Stimulated activated CD4-positive, alpha-beta T cell treated with anti-CD3 and anti-CD28 coated beads, Interleukin-2, amount 100 ng/mL, for 24 hours (primary cell): ENCODE results near the gene FUBP1.
"Not testable (repeated sequence)": the region's sequence is repeated elsewhere in the genome, so short reads cannot be mapped to it uniquely, and the experiment has no call there.

Source experiments
- DNase-seq, 2 donors: peaks; one replicate each; pipeline ENCODE4 v3.0.0-alpha.2; 2020

The FUBP1 gene, protein sequence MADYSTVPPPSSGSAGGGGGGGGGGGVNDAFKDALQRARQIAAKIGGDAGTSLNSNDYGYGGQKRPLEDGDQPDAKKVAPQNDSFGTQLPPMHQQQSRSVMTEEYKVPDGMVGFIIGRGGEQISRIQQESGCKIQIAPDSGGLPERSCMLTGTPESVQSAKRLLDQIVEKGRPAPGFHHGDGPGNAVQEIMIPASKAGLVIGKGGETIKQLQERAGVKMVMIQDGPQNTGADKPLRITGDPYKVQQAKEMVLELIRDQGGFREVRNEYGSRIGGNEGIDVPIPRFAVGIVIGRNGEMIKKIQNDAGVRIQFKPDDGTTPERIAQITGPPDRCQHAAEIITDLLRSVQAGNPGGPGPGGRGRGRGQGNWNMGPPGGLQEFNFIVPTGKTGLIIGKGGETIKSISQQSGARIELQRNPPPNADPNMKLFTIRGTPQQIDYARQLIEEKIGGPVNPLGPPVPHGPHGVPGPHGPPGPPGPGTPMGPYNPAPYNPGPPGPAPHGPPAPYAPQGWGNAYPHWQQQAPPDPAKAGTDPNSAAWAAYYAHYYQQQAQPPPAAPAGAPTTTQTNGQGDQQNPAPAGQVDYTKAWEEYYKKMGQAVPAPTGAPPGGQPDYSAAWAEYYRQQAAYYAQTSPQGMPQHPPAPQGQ

GRCh38 chr1:77978969-77979876 is at the start of gene FUBP1:
TSS of gene FUBP1 (minus strand) at chr1:77979072. CDS start at chr1:77979004, 68 bp downstream.
- peak; percentile 93 to 94 for DNase-seq

- DNase-seq = not testable (repeated sequence)
Observed at GRCh38 chr1:78021134-78021533, 42.3 kb upstream of the FUBP1 start.

- DNase-seq = no peak
Observed at GRCh38 chr1:78019024-78019423, 40.2 kb upstream of the FUBP1 start.

DNA sequence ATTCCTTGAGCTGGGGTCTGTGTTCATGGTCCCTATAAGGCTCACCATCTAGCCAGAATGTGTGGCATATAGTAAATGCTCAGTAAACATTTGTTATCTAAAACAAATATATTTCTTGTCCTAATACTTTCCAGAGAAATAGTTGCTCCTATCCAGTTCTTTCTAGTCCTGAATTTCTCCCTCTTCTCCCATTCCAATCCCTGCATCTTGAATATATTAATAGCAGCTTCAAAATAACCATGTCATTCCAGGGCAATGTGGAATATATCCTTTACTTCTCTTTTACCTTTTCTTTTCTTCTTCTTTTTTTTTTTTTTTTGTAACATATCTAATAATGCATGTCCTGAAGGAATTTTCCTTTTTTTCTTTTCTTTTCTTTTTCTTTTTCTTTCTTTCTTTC is 36.3 kb upstream of the FUBP1 start:
- DNase-seq = no peak

GRCh38 chr1:78011050-78011449 is 32.2 kb upstream of the FUBP1 start:
- DNase-seq = no peak

- DNase-seq = no peak
Observed at GRCh38 chr1:78009836-78010235, 31.0 kb upstream of the FUBP1 start.

DNA sequence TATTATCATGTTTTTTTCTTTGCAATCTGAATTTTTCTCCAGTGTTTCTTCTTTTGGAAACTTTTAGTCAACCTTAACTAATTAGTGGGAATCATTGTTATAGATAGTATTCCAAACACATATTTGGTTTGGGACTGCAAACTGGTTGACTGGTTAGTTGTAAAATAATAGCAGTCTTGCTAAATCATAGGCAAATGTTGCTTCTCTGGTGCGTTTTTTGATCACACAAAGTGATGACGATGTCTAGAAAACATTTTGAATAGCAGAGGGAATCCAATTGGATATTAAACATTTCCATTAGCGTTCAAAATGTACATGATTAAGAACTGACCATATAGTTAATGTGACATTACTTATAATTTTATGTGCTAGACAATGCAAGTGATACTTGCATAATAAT is 30.4 kb upstream of the FUBP1 start:
- DNase-seq = no peak

DNA sequence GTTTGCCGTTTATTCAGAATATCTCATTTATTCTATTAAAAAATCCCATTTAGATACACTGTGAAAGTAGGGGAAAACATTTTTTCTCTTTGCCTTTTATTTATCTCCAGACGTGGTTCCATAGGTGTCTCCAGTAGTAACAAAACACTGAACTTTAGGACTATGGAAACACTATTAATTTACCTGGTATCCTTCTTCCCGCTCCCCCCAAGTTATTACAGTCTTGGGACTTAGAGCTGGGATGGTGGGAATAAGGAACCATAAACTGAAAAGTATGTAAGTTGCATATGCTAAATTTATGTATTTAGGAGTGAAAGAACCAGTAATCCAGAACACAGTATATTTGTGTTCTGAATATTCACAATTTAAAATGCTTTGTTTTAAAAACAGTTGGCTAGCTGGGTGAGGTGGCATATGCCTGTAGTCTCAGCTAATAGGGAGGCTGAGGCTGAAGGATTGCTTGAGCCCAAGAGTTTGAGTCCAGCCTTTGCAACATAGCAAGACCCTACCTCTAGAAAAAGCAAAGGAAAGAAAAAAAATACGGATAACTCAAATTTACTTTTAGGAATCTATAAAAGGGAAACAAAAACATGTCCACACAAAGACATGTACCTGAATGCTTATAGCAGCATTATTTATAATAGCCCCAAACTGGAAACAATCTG is 28.9 kb upstream of the FUBP1 start:
- no peak for DNase-seq

DNA sequence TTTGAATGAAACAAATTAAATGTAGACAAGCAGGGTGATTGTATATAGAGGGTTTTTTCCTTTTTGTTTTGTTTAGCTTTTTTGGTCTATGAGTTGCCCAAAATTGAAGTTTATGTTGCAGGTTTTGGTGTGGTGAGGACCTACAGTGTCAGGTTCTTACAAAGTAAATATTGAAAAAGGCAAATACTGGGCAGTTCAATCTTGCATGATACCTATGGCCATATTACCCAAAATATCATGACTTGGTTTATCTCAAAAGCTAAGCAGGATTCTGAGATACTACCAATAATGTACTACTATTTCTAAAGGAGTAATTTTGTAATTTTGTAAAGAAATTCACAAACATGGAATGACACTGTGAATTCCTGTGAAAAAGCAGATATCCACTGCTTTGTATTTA is 27.6 kb upstream of the FUBP1 start:
- no peak for DNase-seq

DNA sequence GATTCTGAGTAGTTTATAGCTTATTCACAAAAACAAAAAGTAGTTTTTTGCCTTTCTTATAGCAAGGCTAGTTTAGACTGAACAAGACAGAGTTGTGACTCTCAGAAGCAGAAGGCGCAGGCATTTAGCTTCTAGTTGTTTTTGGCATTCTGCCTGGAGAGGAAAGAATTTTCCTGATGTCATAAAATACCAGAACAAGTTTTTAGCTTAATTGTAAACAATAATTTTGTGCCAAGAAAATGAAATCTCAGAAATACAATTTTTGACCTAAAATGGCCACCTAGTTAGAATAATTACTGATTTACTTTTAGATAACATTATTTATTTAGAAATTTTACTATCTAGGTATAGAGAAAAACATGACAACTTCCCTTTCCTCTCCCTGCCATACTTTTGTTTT is 26.9 kb upstream of the FUBP1 start:
- DNase-seq = no peak

DNA sequence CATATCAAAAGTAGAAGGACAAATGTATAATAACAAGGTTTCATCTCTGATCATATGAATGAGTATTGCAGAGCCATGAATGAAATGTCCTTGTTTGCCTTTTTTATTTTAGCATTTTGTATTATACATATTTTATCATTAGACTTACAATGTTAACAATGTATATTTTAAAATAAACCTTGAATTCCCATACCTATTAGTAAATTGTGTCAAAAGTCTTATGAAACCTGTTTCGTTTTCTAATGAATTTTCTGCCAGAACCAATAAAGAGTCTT is 26.5 kb upstream of the FUBP1 start:
- DNase-seq = no peak

GRCh38 chr1:78004719-78005447 is 26.0 kb upstream of the FUBP1 start, which contains the start of gene DNAJB4:
TSS of gene DNAJB4 (plus strand) at chr1:78004939. CDS start at chr1:78005111, 172 bp downstream.
- DNase-seq = peak; percentile 38 to 59

DNA sequence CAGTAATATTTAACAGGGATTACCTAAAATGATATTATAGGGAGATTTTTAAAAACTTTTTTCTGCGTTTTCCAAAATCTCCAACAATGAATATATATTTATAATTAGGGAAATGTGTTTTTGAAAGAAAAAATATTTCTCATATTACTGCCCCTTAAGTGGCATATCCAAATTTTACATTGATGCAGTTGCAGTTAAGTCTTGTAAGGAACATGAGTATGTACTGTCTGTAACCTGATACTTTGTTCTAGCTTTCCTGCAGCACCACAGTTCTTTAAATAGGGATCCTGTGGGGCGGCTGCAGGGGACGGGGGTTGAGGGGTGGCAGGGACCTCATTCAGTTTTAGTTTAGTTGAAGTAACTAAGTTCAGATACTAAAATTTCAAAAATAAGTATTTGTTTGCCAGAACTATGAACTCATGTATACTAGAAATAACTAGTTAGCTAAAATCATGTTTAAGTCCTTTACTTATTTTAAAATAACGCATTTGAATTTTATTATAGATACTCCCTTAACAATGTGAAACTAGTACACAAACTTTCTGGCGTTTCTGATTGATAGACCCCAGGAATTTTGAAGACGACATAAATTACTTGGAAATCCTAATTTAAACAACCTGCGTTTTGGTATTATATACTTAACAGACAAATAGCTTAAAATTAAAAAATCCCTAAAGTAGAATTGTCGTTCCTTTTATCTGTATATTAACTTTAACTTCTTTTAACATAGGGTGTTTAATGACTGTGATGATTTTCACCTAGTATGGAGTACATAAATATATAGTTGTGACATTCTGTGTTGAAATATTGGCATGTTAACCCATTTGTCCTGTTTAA is 25.2 kb upstream of the FUBP1 start:
- peak; percentile 34 to 56 for DNase-seq

- DNase-seq = no peak
Observed at GRCh38 chr1:78003070-78003746, 24.3 kb upstream of the FUBP1 start.

DNA sequence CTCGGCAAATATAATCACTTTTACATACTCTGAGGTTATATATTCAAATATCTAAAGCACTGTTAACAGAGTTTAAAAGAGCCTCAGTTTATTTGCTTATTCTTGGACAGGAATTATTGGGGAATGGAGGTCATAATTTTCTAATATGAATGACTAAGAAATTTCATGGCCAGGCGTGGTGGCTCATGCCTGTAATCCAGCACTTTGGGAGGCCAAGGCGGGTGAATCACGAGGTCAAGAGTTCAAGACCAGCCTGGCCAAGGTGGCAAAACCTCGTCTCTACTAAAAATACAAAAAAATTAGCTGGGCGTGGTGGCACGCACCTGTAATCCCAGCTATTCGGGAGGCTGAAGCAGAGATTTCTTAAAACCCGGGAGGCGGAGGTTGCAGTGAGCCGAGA is 21.7 kb upstream of the FUBP1 start:
- not testable (repeated sequence) for DNase-seq

DNA sequence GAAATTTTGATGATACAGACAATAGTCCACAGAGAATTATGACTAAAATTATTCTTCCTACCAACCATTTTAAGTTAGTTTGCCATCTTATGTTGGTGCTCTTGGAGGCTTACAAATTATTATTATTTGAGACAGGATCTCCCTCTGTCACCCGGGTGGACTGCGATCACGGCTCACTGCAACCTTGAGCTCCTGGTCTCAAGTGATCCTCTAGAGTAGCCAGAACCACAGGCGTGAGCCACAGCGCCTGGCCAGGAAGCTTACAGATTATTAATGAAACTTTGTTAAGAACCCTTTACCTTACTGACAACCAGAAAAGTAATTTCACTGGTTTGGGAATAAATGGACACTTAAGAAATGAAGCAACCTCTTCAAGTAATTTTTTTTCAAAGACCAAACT is 17.9 kb upstream of the FUBP1 start:
- DNase-seq = no peak

DNA sequence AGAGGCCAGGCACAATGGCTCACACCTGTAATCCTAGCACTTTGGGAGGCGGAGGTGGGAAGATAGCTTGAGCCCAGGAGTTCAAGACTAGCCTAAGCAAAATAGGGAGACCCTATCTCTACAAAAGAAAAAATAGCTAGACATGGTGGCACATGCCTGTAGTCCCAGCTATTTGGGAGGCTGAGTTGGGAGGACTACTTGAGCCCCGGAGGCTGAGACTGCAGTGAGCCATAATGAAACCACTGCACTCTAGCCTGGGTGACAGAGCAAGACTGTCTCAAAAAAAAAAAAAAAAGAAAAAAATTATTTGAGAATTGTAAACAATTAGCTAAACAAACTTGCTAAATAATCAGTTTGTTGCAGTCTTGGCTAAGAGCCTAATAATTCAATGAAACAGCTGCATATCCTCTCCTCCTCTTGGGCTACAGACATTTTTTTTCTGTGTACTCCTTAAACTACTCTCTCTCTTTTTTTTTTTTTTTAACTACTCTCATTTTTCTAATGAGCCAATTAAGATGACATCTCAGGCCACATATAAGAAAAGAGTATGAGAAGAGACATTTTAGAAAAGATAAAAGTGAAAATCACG is 15.3 kb upstream of the FUBP1 start:
- no peak for DNase-seq

GRCh38 chr1:77991638-77992037 is 12.8 kb upstream of the FUBP1 start:
- no peak for DNase-seq

DNA sequence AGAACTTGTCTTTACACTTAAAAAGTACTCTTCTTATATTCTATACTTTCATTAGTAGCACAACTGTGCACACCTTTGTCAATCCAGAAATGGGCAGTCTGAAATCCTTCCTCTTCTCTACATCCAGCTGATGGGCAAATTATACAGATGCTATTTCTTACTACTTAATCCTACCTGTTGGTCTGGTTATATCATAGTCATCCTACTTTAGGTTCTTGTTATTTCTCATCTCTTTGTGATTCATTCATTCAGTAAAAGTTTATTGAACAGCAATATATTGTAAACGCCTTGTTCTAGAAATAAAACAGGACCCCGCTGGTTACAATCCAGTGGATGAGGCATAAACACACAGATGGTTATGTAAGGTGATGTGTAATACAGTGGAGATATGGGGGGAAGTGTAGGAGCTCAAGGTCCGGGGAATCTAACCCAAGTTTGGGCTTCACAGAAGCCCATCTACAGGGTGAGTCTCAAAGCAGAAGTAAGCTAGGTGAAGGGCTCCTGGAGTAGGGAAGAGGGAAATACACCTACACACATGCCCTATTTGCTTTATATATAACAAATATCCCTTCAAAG is 11.8 kb upstream of the FUBP1 start:
- DNase-seq = no peak

- no peak for DNase-seq
Observed at GRCh38 chr1:77989744-77990143, 10.9 kb upstream of the FUBP1 start.
